HepG2 (cell line): ENCODE measurements around the gene GIMD1. TPM values are rescaled to one million over a fixed set of nuclear protein-coding genes. Genes with fewer than 3 reads are reported as not detected.

ENCODE experiments used
- BATF2 ChIP-seq: sonication (generic); formaldehyde crosslinking; IDR thresholded peaks from 2 replicates; pipeline ENCODE4 v1.8.0; 2022; ENCODE audit warnings: mild to moderate bottlenecking, missing genetic modification reagents, moderate library complexity
- BCL6 ChIP-seq: IDR thresholded peaks from 2 replicates; pipeline ENCODE4 v1.6.1; 2016; ENCODE audit warnings: missing genetic modification reagents, missing compliant biosample characterization
- GATAD2A ChIP-seq: IDR thresholded peaks from 2 replicates; pipeline ENCODE4 v1.6.1; 2016
- GZF1 ChIP-seq: sonication (generic); formaldehyde crosslinking; IDR thresholded peaks from 2 replicates; pipeline ENCODE4 v1.5.1; 2020; ENCODE audit warnings: mild to moderate bottlenecking, missing genetic modification reagents
- HNRNPUL1 ChIP-seq: fragments of 200-400 bp; formaldehyde crosslinking; IDR thresholded peaks from 2 replicates; pipeline ENCODE4 v1.6.1; 2017; ENCODE audit warnings: low read depth, mild to moderate bottlenecking, low read length, moderate library complexity
- KLF16 ChIP-seq, 2 experiments: sonication (generic) in 1 of 2; formaldehyde crosslinking in 1 of 2; IDR thresholded peaks; 2 replicates each; pipeline versions ENCODE4 v1.6.1 to v1.8.0; 2016 to 2023; ENCODE audit warnings: missing genetic modification reagents in 2 of 2, missing compliant biosample characterization in 1 of 2
- KMT2B ChIP-seq: IDR thresholded peaks from 2 replicates; pipeline ENCODE4 v1.6.1; 2016; ENCODE audit warnings: missing genetic modification reagents, missing compliant biosample characterization
- MAF1 ChIP-seq: sonication (generic); formaldehyde crosslinking; IDR thresholded peaks from 2 replicates; pipeline ENCODE4 v1.5.0; 2020; ENCODE audit warnings: missing genetic modification reagents, borderline replicate concordance
- MAFG ChIP-seq: sonication (generic); formaldehyde crosslinking; IDR thresholded peaks from 2 replicates; pipeline ENCODE4 v1.5.1; 2020; ENCODE audit warnings: mild to moderate bottlenecking, missing genetic modification reagents
- MEIS1 ChIP-seq: sonication (generic); formaldehyde crosslinking; IDR thresholded peaks from 2 replicates; pipeline ENCODE4 v1.9.0; 2021; ENCODE audit warnings: mild to moderate bottlenecking, missing genetic modification reagents, moderate library complexity, borderline replicate concordance
- NFIC ChIP-seq: IDR thresholded peaks from 2 replicates; pipeline ENCODE4 v1.6.1; 2012; ENCODE audit warnings: mild to moderate bottlenecking, low read length, inconsistent platforms
- PRPF4 ChIP-seq: fragments of 200-400 bp; formaldehyde crosslinking; IDR thresholded peaks from 2 replicates; pipeline ENCODE4 v1.6.1; 2016; ENCODE audit warnings: low read length, low read depth; ENCODE audit not compliant: poor library complexity, severe bottlenecking
- SNAPC4 ChIP-seq: sonication (generic); formaldehyde crosslinking; IDR thresholded peaks from 2 replicates; pipeline ENCODE4 v1.4.0; 2020; ENCODE audit warnings: mild to moderate bottlenecking, missing genetic modification reagents
- SRSF1 ChIP-seq: fragments of 200-400 bp; formaldehyde crosslinking; optimal IDR thresholded peaks from 2 replicates; pipeline ENCODE3; 2017; ENCODE audit warnings: mild to moderate bottlenecking, low read depth, low read length, moderate library complexity
- SRY ChIP-seq: sonication (generic); formaldehyde crosslinking; IDR thresholded peaks from 2 replicates; pipeline ENCODE4 v1.8.0; 2022; ENCODE audit warnings: mild to moderate bottlenecking, missing genetic modification reagents
- ZC3H13 ChIP-seq: sonication (generic); formaldehyde crosslinking; IDR thresholded peaks from 2 replicates; pipeline ENCODE4 v1.8.1; 2023; ENCODE audit warnings: mild to moderate bottlenecking, missing genetic modification reagents, moderate library complexity
- ZNF205 ChIP-seq: IDR thresholded peaks from 2 replicates; pipeline ENCODE4 v1.6.1; 2018; ENCODE audit warnings: missing biosample characterization, missing genetic modification reagents
- ZNF234 ChIP-seq: sonication (generic); formaldehyde crosslinking; conservative IDR thresholded peaks from 2 replicates; pipeline ENCODE4 v1.5.1; 2020; ENCODE audit warnings: mild to moderate bottlenecking, missing genetic modification reagents
- ZNF263 ChIP-seq: sonication (generic); formaldehyde crosslinking; IDR thresholded peaks from 2 replicates; pipeline ENCODE4 v1.4.0; 2020; ENCODE audit warnings: missing genetic modification reagents
- ZNF343 ChIP-seq: sonication (generic); formaldehyde crosslinking; IDR thresholded peaks from 2 replicates; pipeline ENCODE4 v1.4.0; 2020; ENCODE audit warnings: mild to moderate bottlenecking, missing genetic modification reagents
- ZNF460 ChIP-seq: sonication (generic); formaldehyde crosslinking; IDR thresholded peaks from 2 replicates; pipeline ENCODE4 v1.5.1; 2020; ENCODE audit warnings: missing genetic modification reagents, mild to moderate bottlenecking, borderline replicate concordance
- ZNF550 ChIP-seq: sonication (generic); formaldehyde crosslinking; IDR thresholded peaks from 2 replicates; pipeline ENCODE4 v1.4.0; 2020; ENCODE audit warnings: mild to moderate bottlenecking, missing genetic modification reagents, borderline replicate concordance
- ZNF678 ChIP-seq: sonication (generic); formaldehyde crosslinking; IDR thresholded peaks from 2 replicates; pipeline ENCODE4 v1.4.0; 2020; ENCODE audit warnings: mild to moderate bottlenecking, missing genetic modification reagents
- ZNF878 ChIP-seq: sonication (generic); formaldehyde crosslinking; IDR thresholded peaks from 2 replicates; pipeline ENCODE4 v1.8.1; 2023; ENCODE audit warnings: mild to moderate bottlenecking, missing genetic modification reagents, moderate library complexity
- ZSCAN12 ChIP-seq: sonication (generic); formaldehyde crosslinking; IDR thresholded peaks from 2 replicates; pipeline ENCODE4 v1.9.0; 2021; ENCODE audit warnings: mild to moderate bottlenecking, missing genetic modification reagents
- polyA plus RNA-seq, 8 experiments: library from polyadenylated mRNA; depleted of rRNA in 3 of 8; stranded (reverse) in 7 of 8; unstranded in 1 of 8; fragments of >200 nt; fragmentation: Illumina TruSeq in 4 of 8; extraction: Trizol in 4 of 8; gene quantifications; 2 replicates each; pipeline versions ENCODE4 v1.2.1 to v1.2.3, GENCODE V29; 2011 to 2016; ENCODE audit warnings: low read depth in 4 of 8, missing spikeins in 1 of 8, mixed read lengths in 1 of 8; ENCODE audit not compliant: insufficient read depth in 1 of 8
- total RNA-seq, 5 experiments: library from RNA; depleted of rRNA; stranded (reverse); fragments of >200 nt; fragmentation: Illumina TruSeq; extraction: Trizol; gene quantifications; 2 replicates each; pipeline ENCODE4 v1.2.3, GENCODE V29; 2016; ENCODE audit warnings: low read depth in 1 of 5
- TF ChIP-seq, protein P1 (sequence below): IDR thresholded peaks from 2 replicates; pipeline ENCODE4 v1.6.1; 2018; ENCODE audit warnings: missing genetic modification reagents

Gene GIMD1
- total and polyA plus RNA-seq, 2 of the 13 experiments (the other 11 are each of a cell fraction or from before 2014, with no cell fraction given): not detected

DNA sequence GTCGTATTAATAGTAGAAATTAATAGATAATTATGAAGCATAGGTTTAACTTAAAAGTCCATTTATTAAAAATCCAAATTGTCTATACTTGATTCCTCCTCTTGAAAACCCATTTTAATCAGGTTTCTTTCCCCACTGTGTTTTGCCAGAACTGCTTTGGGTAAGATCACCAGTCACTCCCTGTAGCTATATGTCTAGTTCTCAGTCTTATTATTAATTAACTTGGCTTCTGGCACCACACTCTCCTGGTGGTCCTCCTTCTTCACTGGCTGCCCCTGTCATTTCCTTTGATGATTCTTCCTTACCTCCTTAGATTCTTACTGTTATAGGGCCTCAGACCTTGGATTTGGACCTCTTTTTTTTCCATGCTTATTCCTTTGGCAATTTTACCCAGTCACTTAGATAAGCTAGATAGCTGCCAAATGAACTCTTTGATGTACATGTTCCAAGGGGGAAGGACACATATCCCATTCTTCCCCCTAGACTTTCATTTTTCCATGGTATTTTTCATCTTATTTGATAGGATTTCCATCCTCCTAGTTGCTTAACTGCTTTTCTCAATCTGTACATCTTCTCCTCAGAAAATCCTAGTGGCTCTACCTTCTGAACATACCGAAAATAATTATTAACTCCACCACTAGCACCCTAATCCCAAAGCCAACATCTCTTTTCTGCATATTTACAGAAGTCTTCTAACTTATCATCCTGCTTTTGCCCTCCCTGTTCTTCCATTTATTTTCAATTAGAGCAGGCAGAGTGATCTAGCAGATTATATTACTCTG is 24.5 kb downstream of the GIMD1 start (continued):
- TF ChIP-seq SNAPC4 (CRISPR knock-in tag) (no peak), MAFG (no peak), MAF1 (CRISPR knock-in tag) (no peak), ZC3H13 (CRISPR knock-in tag) (no peak), KLF16 (CRISPR knock-in tag; IDR thresholded peaks at IDR 0.05) (no peak), PRPF4 (no peak), ZNF550 (no peak), MEIS1 (no peak), BCL6 (CRISPR knock-in tag) (peak; percentile 56), SRSF1 (no peak), ZNF343 (no peak), ZNF878 (CRISPR knock-in tag) (no peak), ZNF234 (CRISPR knock-in tag) (no peak), BATF2 (no peak), NFIC (peak; percentile 40; the same call in 1 of the 2 replicates), ZNF205 (no peak), ZNF460 (CRISPR knock-in tag) (no peak), ZSCAN12 (CRISPR knock-in tag) (no peak), ZNF263 (CRISPR knock-in tag) (no peak), GZF1 (CRISPR knock-in tag) (no peak), HNRNPUL1 (no peak), SRY (CRISPR knock-in tag) (no peak), KMT2B (CRISPR knock-in tag) (no peak), GATAD2A (peak; percentile 61), ZNF678 (CRISPR knock-in tag) (no peak)
- TF ChIP-seq, protein P1, sequence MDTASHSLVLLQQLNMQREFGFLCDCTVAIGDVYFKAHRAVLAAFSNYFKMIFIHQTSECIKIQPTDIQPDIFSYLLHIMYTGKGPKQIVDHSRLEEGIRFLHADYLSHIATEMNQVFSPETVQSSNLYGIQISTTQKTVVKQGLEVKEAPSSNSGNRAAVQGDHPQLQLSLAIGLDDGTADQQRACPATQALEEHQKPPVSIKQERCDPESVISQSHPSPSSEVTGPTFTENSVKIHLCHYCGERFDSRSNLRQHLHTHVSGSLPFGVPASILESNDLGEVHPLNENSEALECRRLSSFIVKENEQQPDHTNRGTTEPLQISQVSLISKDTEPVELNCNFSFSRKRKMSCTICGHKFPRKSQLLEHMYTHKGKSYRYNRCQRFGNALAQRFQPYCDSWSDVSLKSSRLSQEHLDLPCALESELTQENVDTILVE (CRISPR knock-in tag): no peak
